PC-3 (cell line): Measurements from ENCODE around the gene SCCPDH. TPM values are rescaled to one million over a fixed set of nuclear protein-coding genes. Genes with fewer than 3 reads are reported as not detected.

Experiments
- ATAC-seq: fragments of 200-7000 bp; cut with Tn5 transposase; 2 replicates; pipeline ENCODE4 v1.9.1; 2020; ENCODE audit warnings: mild to moderate bottlenecking, moderate library complexity
- BruUV-seq: library from RNA; stranded (reverse); fragments of 400-500 nt; replicated peaks from 2 replicates; lab custom pipeline; 2021; lab: Mats Ljungman, UMichigan
- CTCF ChIA-PET: fragments of 300-600 bp; sonication (Branson Sonifier 250); formaldehyde crosslinking; loops from one replicate; lab custom pipeline; 2022; ENCODE audit warnings: antibody characterized with exemption; lab: Charles Lee
- POLR2A ChIA-PET: fragments of 300-600 bp; sonication (Branson Sonifier 250); formaldehyde crosslinking; loops from one replicate; lab custom pipeline; 2022; ENCODE audit warnings: antibody characterized with exemption; ENCODE audit not compliant: unreplicated experiment; lab: Charles Lee
- DNase-seq: peaks from one replicate; pipeline ENCODE4 v3.0.0-alpha.2; 2015
- H2AFZ ChIP-seq: fragments of 300-600 bp; sonication (generic); 2 replicates; pipeline ENCODE4 v1.6.0; 2016; ENCODE audit warnings: antibody characterized with exemption, low read length
- H3F3A ChIP-seq: fragments of 300-600 bp; sonication (generic); one replicate; pipeline ENCODE4 v1.6.0; 2017; ENCODE audit warnings: antibody characterized with exemption, low read length, control low read depth, mild to moderate bottlenecking; ENCODE audit not compliant: unreplicated experiment
- H3K27ac ChIP-seq: fragments of 300-600 bp; sonication (generic); 2 replicates; pipeline ENCODE4 v1.5.1; 2016; ENCODE audit warnings: mild to moderate bottlenecking, low read length
- H3K27me3 ChIP-seq: fragments of 300-600 bp; sonication (generic); 2 replicates; pipeline ENCODE4 v1.6.1; 2016; ENCODE audit warnings: low read length, mixed read lengths
- H3K36me3 ChIP-seq: fragments of 300-600 bp; sonication (generic); 2 replicates; pipeline ENCODE4 v1.6.1; 2016; ENCODE audit warnings: low read depth, mixed run types, low read length, mixed read lengths
- H3K4me1 ChIP-seq: fragments of 300-600 bp; sonication (generic); 2 replicates; pipeline ENCODE4 v1.5.1; 2016; ENCODE audit warnings: low read length; ENCODE audit not compliant: insufficient read depth
- H3K4me2 ChIP-seq: fragments of 300-600 bp; sonication (generic); 2 replicates; pipeline ENCODE4 v1.6.0; 2016; ENCODE audit warnings: low read length
- H3K4me3 ChIP-seq: fragments of 300-600 bp; sonication (generic); 2 replicates; pipeline ENCODE4 v1.5.1; 2016; ENCODE audit warnings: mild to moderate bottlenecking, low read length, mixed read lengths
- H3K79me2 ChIP-seq: fragments of 300-600 bp; sonication (generic); 2 replicates; pipeline ENCODE4 v1.6.1; 2017; ENCODE audit warnings: low read length, mixed read lengths
- H3K9ac ChIP-seq: fragments of 300-600 bp; sonication (generic); 2 replicates; pipeline ENCODE4 v1.6.0; 2016; ENCODE audit warnings: mild to moderate bottlenecking, low read length
- H3K9me2 ChIP-seq: fragments of 300-600 bp; sonication (generic); replicated peaks from 2 replicates; pipeline ENCODE4 v1.6.1; 2016; ENCODE audit warnings: mixed run types, low read length, mixed read lengths
- H3K9me3 ChIP-seq: fragments of 300-600 bp; sonication (generic); 2 replicates; pipeline ENCODE4 v1.6.1; 2016; ENCODE audit warnings: low read length, mixed read lengths
- H4K20me1 ChIP-seq: fragments of 300-600 bp; sonication (generic); 2 replicates; pipeline ENCODE4 v1.6.1; 2016; ENCODE audit warnings: low read length, mixed read lengths
- EZH2 ChIP-seq: fragments of 300-600 bp; sonication (generic); IDR thresholded peaks from one replicate; pipeline ENCODE4 v1.6.1; 2017; ENCODE audit warnings: antibody characterized with exemption, mild to moderate bottlenecking, low read length; ENCODE audit not compliant: unreplicated experiment
- EZH2phosphoT487 ChIP-seq: fragments of 300-600 bp; sonication (generic); IDR thresholded peaks from 2 replicates; pipeline ENCODE4 v1.6.1; 2018; ENCODE audit warnings: mild to moderate bottlenecking, antibody characterized with exemption, low read length, borderline replicate concordance
- intact Hi-C: fragments of 100-400 bp; cut with micrococcal nuclease; formaldehyde crosslinking; loops from 2 replicates; pipeline ENCODE4 v1.9.0; 2023
- total RNA-seq: library from RNA; depleted of rRNA; stranded (reverse); fragments of >200 nt; gene quantifications from 2 replicates; pipeline ENCODE4 v1.2.3, GENCODE V29; 2014
- TF ChIP-seq, protein P1 (sequence below): fragments of 300-600 bp; sonication (generic); conservative IDR thresholded peaks from 2 replicates; pipeline ENCODE4 v1.5.1; 2017; ENCODE audit warnings: antibody characterized with exemption, low read depth, mild to moderate bottlenecking, low read length

SCCPDH gene
- total RNA-seq, 1 experiment from 2014 or later = 50.8 TPM

DNA sequence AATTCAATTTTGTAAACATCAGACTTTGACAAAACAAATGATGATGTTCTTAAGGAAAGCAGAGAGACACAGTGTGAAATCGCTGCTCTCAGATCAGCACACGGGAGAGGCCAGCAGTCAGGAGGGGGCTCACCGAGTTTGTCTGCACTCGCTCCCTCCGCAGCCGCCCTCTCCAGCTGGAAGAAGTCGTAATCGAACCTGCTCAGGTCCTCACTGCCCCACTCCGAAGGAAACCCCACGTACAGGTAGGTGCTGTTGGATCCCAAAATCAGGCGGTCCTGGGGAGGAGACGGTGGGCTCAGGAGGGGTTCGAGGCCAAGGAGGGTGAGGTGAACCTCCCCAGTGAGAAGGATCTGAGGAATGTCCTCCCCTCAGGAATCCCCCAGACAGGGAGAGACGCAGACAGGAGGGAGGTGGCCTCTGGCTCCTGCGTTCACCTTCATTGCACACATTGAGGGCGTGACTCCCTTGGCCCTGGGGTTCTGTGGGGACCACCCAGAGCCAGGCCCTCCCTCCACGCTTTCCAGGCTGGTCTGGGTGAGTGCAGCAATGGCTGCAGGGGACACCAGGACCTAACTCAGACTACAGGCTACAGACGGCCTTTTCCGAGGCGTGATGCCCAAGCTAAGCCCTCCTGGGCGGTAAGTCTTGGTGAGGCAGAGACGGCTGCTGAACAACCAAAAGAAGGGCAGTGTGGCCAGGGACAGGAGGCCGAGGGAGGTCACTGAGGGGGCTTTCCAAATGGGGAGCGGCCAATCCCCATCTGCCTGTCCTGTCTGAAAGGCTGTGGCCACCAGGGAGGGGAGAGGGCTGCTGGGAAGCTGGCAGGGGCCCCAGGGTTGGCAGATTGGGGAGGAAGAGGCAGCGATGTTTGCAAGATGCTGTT lies 65.5 kb downstream of the SCCPDH start:
- no peaks in the 10 kb centered on the region for H3K36me3 ChIP-seq
- no TSS peak for BruUV-seq
- 0 out of 2 replicates have a peak, but pooled peaks cover 4% of the 10 kb centered on the region for H3K9me3 ChIP-seq
- ATAC-seq (no peak), DNase-seq (no peak)
- no peaks in the 10 kb centered on the region for H3K9me2 ChIP-seq
- no peak overlapping the region for H3K27ac ChIP-seq
- H2AFZ ChIP-seq = no peak overlapping the region
- H3F3A ChIP-seq = no peaks in the 10 kb centered on the region
- POLR2A ChIA-PET = no interaction called here
- H3K79me2 ChIP-seq = no peaks in the 10 kb centered on the region
- H4K20me1 ChIP-seq = no peaks in the 10 kb centered on the region
- intact Hi-C loops = no loop called here
- CTCF ChIA-PET = no interaction called here
- H3K4me2 ChIP-seq = no peak overlapping the region
- TF ChIP-seq EZH2 = no peak
- TF ChIP-seq EZH2phosphoT487 = no peak
- TF ChIP-seq, protein P1, sequence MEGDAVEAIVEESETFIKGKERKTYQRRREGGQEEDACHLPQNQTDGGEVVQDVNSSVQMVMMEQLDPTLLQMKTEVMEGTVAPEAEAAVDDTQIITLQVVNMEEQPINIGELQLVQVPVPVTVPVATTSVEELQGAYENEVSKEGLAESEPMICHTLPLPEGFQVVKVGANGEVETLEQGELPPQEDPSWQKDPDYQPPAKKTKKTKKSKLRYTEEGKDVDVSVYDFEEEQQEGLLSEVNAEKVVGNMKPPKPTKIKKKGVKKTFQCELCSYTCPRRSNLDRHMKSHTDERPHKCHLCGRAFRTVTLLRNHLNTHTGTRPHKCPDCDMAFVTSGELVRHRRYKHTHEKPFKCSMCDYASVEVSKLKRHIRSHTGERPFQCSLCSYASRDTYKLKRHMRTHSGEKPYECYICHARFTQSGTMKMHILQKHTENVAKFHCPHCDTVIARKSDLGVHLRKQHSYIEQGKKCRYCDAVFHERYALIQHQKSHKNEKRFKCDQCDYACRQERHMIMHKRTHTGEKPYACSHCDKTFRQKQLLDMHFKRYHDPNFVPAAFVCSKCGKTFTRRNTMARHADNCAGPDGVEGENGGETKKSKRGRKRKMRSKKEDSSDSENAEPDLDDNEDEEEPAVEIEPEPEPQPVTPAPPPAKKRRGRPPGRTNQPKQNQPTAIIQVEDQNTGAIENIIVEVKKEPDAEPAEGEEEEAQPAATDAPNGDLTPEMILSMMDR = no peak
- H3K4me1 ChIP-seq = peaks cover 5% of the 10 kb centered on the region; the same call in 1 of the 2 replicates
- no peaks in the 10 kb centered on the region for H3K27me3 ChIP-seq
- H3K4me3 ChIP-seq = no peak overlapping the region
- H3K9ac ChIP-seq = no peak overlapping the region

DNA sequence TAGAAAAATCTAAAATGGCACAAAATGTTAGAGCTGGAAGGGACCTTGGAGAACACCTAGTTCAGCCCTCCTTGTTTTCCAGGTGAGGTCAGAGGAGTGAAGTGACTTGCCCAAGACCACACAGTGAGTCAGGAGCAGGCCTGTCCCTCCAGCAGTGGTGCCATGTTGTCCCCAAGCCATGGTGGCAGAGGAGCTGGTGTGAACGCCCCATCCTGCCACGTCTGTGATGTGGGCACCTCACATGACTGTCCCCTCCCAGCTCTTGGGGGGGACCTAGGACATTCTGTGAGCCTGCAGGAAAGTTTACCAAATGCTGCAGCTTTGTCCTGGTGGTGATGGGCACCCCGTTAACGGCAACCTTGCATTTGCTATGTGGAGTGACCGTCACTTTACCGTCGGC lies 66.2 kb downstream of the SCCPDH start:
- H3K4me2 ChIP-seq = no peak overlapping the region
- DNase-seq = no peak
- H3K27me3 ChIP-seq = no peaks in the 10 kb centered on the region
- H3K4me3 ChIP-seq = no peak overlapping the region
- H2AFZ ChIP-seq = no peak overlapping the region
- H3K27ac ChIP-seq = no peak overlapping the region
- H4K20me1 ChIP-seq = no peaks in the 10 kb centered on the region
- H3K9me2 ChIP-seq = no peaks in the 10 kb centered on the region
- H3K4me1 ChIP-seq = peaks cover 10% of the 10 kb centered on the region; the same call in 1 of the 2 replicates
- ChIA-PET CTCF (no interaction called here), POLR2A (no interaction called here)
- H3K79me2 ChIP-seq = no peaks in the 10 kb centered on the region
- 0 out of 2 replicates have a peak, but pooled peaks cover 4% of the 10 kb centered on the region for H3K9me3 ChIP-seq
- H3K9ac ChIP-seq = no peak overlapping the region
- no peak for ATAC-seq
- H3K36me3 ChIP-seq = no peaks in the 10 kb centered on the region
- BruUV-seq = no TSS peak
- TF ChIP-seq EZH2phosphoT487 = no peak
- TF ChIP-seq, protein P1 = no peak
- no peak for TF ChIP-seq EZH2
- no peaks in the 10 kb centered on the region for H3F3A ChIP-seq
- intact Hi-C loops = no loop called here

DNA sequence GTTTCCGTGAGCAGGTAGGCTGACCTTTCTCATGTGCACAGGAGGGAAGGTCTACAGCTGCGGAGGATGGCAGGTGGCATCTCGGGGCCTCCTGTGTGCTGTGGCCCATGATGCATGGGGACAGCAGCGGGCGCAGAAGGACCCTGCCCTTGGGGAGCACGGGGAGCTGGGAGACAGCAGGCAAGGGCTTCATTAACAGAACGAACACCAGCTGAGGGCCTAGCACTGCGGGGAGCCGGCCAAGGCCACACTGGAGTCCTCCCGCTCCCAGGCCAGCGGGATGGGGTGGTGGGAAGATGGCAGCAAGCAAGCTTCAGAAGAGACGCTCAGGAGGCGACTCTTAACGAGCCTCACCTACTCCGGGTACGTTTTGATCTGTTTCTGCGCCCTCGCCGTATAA lies 66.6 kb downstream of the SCCPDH start:
- no peaks in the 10 kb centered on the region for H3K36me3 ChIP-seq
- no peaks in the 10 kb centered on the region for H3K27me3 ChIP-seq
- no peak for DNase-seq
- H3K27ac ChIP-seq = no peak overlapping the region
- H3K79me2 ChIP-seq = no peaks in the 10 kb centered on the region
- H4K20me1 ChIP-seq = no peaks in the 10 kb centered on the region
- ChIA-PET CTCF (no interaction called here), POLR2A (no interaction called here)
- no peak overlapping the region for H3K4me2 ChIP-seq
- no peaks in the 10 kb centered on the region for H3F3A ChIP-seq
- H3K9ac ChIP-seq = no peak overlapping the region
- H3K9me3 ChIP-seq = no peaks in the 10 kb centered on the region
- TF ChIP-seq, protein P1 = no peak
- TF ChIP-seq EZH2phosphoT487 (no peak), EZH2 (no peak)
- H2AFZ ChIP-seq = no peak overlapping the region
- ATAC-seq = no peak
- BruUV-seq = no TSS peak
- intact Hi-C loops = no loop called here
- H3K4me1 ChIP-seq = peaks cover 10% of the 10 kb centered on the region; the same call in 1 of the 2 replicates
- H3K9me2 ChIP-seq = no peaks in the 10 kb centered on the region
- no peak overlapping the region for H3K4me3 ChIP-seq
